ENCODE measurements around the gene NLRP9. TPM values are rescaled to one million over a fixed set of nuclear protein-coding genes. Genes with fewer than 3 reads are reported as not detected.

Gene NLRP9
- total and polyA plus RNA-seq, 2 of the 13 experiments (the other 11 are each of a cell fraction or from before 2014, with no cell fraction given), result not detected

GRCh38 chr19:55658846-55659459 lies 79.2 kb downstream of the NLRP9 start:
- H3K4me2 ChIP-seq (ENCODE audit: low read depth, low read length), result peak overlapping the region; percentile 23; the same call in 1 of the 2 replicates

More at GRCh38 chr19:55658846-55659459, 79.2 kb downstream of the NLRP9 start:
- no peak for FAIRE-seq
- Histone ChIP-seq H3K27ac (ENCODE audit: extremely low read length, insufficient read depth, low read length) (no peak overlapping the region), H3K79me2 (ENCODE audit: insufficient read depth, low read length) (peaks cover 69% of the 10 kb centered on the region), H3K4me1 (ENCODE audit: insufficient read depth, low read length) (peaks cover 24% of the 10 kb centered on the region), H4K20me1 (ENCODE audit: insufficient read depth, low read length) (peaks cover 49% of the 10 kb centered on the region), H3K4me3 (replicated peaks in 1 of 3; ENCODE audit: insufficient read depth in 1 of 3, low read depth in 2 of 3, low read length in 3 of 3) (no peak overlapping the region), H3K36me3 (replicated peaks in 1 of 2; ENCODE audit: control insufficient read depth in 1 of 2, insufficient read depth in 2 of 2, low read length in 2 of 2) (peaks cover 31 to 49% of the 10 kb centered on the region in 2 experiments), H3K9me3 (ENCODE audit: low read length) (no peaks in the 10 kb centered on the region), H3K27me3 (ENCODE audit: control insufficient read depth in 1 of 2, insufficient read depth in 2 of 2, low read length in 2 of 2) (no peaks in the 10 kb centered on the region; a peak in 1 of 5 replicates), H2AFZ (ENCODE audit: low read length) (no peak overlapping the region), H3K9ac (ENCODE audit: insufficient read depth, low read depth, low read length) (no peak overlapping the region)
- CTCF ChIA-PET (ENCODE audit: low intra/inter-chr PET ratio, low total read pairs), result no interaction called here
- no peak for ATAC-seq
- in situ Hi-C loops (cut with HindIII; ENCODE audit: extremely low pct_ligation_motif_present, low pct_unique_long_range_greater_than_20kb) (no loop called here), intact Hi-C loops (cut with micrococcal nuclease; ENCODE audit: unreplicated experiment) (no loop called here)
- DNase-seq (ENCODE audit: low spot score), result no peak
- TF ChIP-seq RBFOX2 (IDR thresholded peaks at IDR 0.05; ENCODE audit: low read depth, low read length), result peak; percentile 70
- TF ChIP-seq PAF1 (CRISPR knock-in tag; IDR thresholded peaks at IDR 0.05), result no peak
- peak; percentile 91 for TF ChIP-seq AGO2 (optimal IDR thresholded peaks at IDR 0.05; ENCODE audit: low read depth, low read length)
- no peak for TF ChIP-seq ARNT2 (CRISPR knock-in tag; IDR thresholded peaks at IDR 0.05; ENCODE audit: low read depth)
- no peak for TF ChIP-seq HDAC6 (IDR thresholded peaks at IDR 0.05; ENCODE audit: low read depth, low read length)
- TF ChIP-seq ZNF33A (CRISPR knock-in tag; IDR thresholded peaks at IDR 0.05; ENCODE audit: borderline replicate concordance), result no peak
- no peak for TF ChIP-seq IKZF4 (CRISPR knock-in tag; IDR thresholded peaks at IDR 0.05; ENCODE audit: borderline replicate concordance, low read depth, not compliant biosample characterization)
- no peak for TF ChIP-seq TIGD3 (CRISPR knock-in tag; IDR thresholded peaks at IDR 0.05; ENCODE audit: borderline replicate concordance)
- no TSS peak for BruUV-seq (replicated peaks)
- WGBS (ENCODE audit: low lambda C conversion rate), result 97% methylated on average over 27 of the region's 37 CpGs
- POLR2A ChIA-PET, result no interaction called here

Small RNAs within 50 kb of the gene (small RNA-seq; reads per million reads assigned to genes)
- 0 reads per million in 3 experiments for gene AC010525.2 (ENCODE audit: insufficient read depth in 2 of 3, insufficient read length in 3 of 3, low read depth in 2 of 3, low replicate concordance in 1 of 3)

Other genes with a start within 250 kb of the NLRP9 start
- not detected in 2 replicates for gene SSC5D, start 250.0 kb downstream of the NLRP9 start, total RNA-seq (2016; rRNA removed; fragmentation: Illumina TruSeq; extraction: Trizol)
- 0.03 TPM in 1 of 2 replicates, not detected in the other for gene SSC5D, start 250.0 kb downstream of the NLRP9 start, polyA plus RNA-seq (2011; rRNA removed)
- gene SBK2, start 201.3 kb downstream of the NLRP9 start, total RNA-seq (2016; rRNA removed; fragmentation: Illumina TruSeq; extraction: Trizol), result 0.24 and 0.45 TPM in 2 replicates
- gene SBK2, start 201.3 kb downstream of the NLRP9 start, polyA plus RNA-seq (2011; rRNA removed), result 0.14 TPM in 1 of 2 replicates, not detected in the other
- 0.46 and 0.66 TPM in 2 replicates for gene SBK3, start 192.9 kb downstream of the NLRP9 start, total RNA-seq (2016; rRNA removed; fragmentation: Illumina TruSeq; extraction: Trizol)
- gene SBK3, start 192.9 kb downstream of the NLRP9 start, polyA plus RNA-seq (2011; rRNA removed), result 0.77 and 1.5 TPM in 2 replicates
- gene ZNF579, start 157.6 kb downstream of the NLRP9 start, total RNA-seq (2016; rRNA removed; fragmentation: Illumina TruSeq; extraction: Trizol), result 1.7 and 2.9 TPM in 2 replicates
- gene ZNF579, start 157.6 kb downstream of the NLRP9 start, polyA plus RNA-seq (2011; rRNA removed), result 2.1 and 2.2 TPM in 2 replicates
- gene FIZ1, start 138.9 kb downstream of the NLRP9 start, total RNA-seq (2016; rRNA removed; fragmentation: Illumina TruSeq; extraction: Trizol), result 3.4 and 5.9 TPM in 2 replicates
- 3.6 and 4.1 TPM in 2 replicates for gene FIZ1, start 138.9 kb downstream of the NLRP9 start, polyA plus RNA-seq (2011; rRNA removed)
- gene ZNF524, start 138.1 kb downstream of the NLRP9 start, total RNA-seq (2016; rRNA removed; fragmentation: Illumina TruSeq; extraction: Trizol), result 1.6 and 4.6 TPM in 2 replicates
- 3.2 and 5.0 TPM in 2 replicates for gene ZNF524, start 138.1 kb downstream of the NLRP9 start, polyA plus RNA-seq (2011; rRNA removed)
- 0.93 and 1.0 TPM in 2 replicates for gene ZNF865, start 132.8 kb downstream of the NLRP9 start, total RNA-seq (2016; rRNA removed; fragmentation: Illumina TruSeq; extraction: Trizol)
- 1.0 and 1.5 TPM in 2 replicates for gene ZNF865, start 132.8 kb downstream of the NLRP9 start, polyA plus RNA-seq (2011; rRNA removed)
- gene ZNF784, start 113.8 kb downstream of the NLRP9 start, total RNA-seq (2016; rRNA removed; fragmentation: Illumina TruSeq; extraction: Trizol), result 4.0 and 4.2 TPM in 2 replicates
- gene ZNF784, start 113.8 kb downstream of the NLRP9 start, polyA plus RNA-seq (2011; rRNA removed), result 4.1 and 5.1 TPM in 2 replicates
- 3.0 and 4.4 TPM in 2 replicates for gene ZNF580, start 97.4 kb downstream of the NLRP9 start, total RNA-seq (2016; rRNA removed; fragmentation: Illumina TruSeq; extraction: Trizol)
- gene ZNF580, start 97.4 kb downstream of the NLRP9 start, polyA plus RNA-seq (2011; rRNA removed), result 6.0 and 7.0 TPM in 2 replicates
- gene ZNF581, start 94.8 kb downstream of the NLRP9 start, total RNA-seq (2016; rRNA removed; fragmentation: Illumina TruSeq; extraction: Trizol), result 18.4 and 19.6 TPM in 2 replicates
- gene ZNF581, start 94.8 kb downstream of the NLRP9 start, polyA plus RNA-seq (2011; rRNA removed), result 49.5 and 52.6 TPM in 2 replicates
- gene CCDC106, start 90.2 kb downstream of the NLRP9 start, total RNA-seq (2016; rRNA removed; fragmentation: Illumina TruSeq; extraction: Trizol), result 7.0 and 8.8 TPM in 2 replicates
- gene CCDC106, start 90.2 kb downstream of the NLRP9 start, polyA plus RNA-seq (2011; rRNA removed), result 4.7 and 6.2 TPM in 2 replicates
- gene U2AF2, start 83.4 kb downstream of the NLRP9 start, total RNA-seq (2016; rRNA removed; fragmentation: Illumina TruSeq; extraction: Trizol), result 124 and 127 TPM in 2 replicates
- gene U2AF2, start 83.4 kb downstream of the NLRP9 start, polyA plus RNA-seq (2011; rRNA removed), result 84.3 and 116 TPM in 2 replicates
- 28.9 and 32.6 TPM in 2 replicates for gene EPN1, start 63.2 kb downstream of the NLRP9 start, total RNA-seq (2016; rRNA removed; fragmentation: Illumina TruSeq; extraction: Trizol)
- 31.7 and 43.7 TPM in 2 replicates for gene EPN1, start 63.2 kb downstream of the NLRP9 start, polyA plus RNA-seq (2011; rRNA removed)
- gene RFPL4A, start 20.7 kb upstream of the NLRP9 start, total RNA-seq (2016; rRNA removed; fragmentation: Illumina TruSeq; extraction: Trizol), result not detected in 2 replicates
- 0.13 TPM in 1 of 2 replicates, not detected in the other for gene RFPL4A, start 20.7 kb upstream of the NLRP9 start, polyA plus RNA-seq (2011; rRNA removed)
- not detected in 2 replicates for gene RFPL4AL1, start 30.7 kb upstream of the NLRP9 start, total RNA-seq (2016; rRNA removed; fragmentation: Illumina TruSeq; extraction: Trizol)
- not detected in 2 replicates for gene RFPL4AL1, start 30.7 kb upstream of the NLRP9 start, polyA plus RNA-seq (2011; rRNA removed)
- 0.02 TPM in 1 of 2 replicates, not detected in the other for gene NLRP11, start 93.6 kb upstream of the NLRP9 start, total RNA-seq (2016; rRNA removed; fragmentation: Illumina TruSeq; extraction: Trizol)
- 0.01 TPM in 1 of 2 replicates, not detected in the other for gene NLRP11, start 93.6 kb upstream of the NLRP9 start, polyA plus RNA-seq (2011; rRNA removed)
- not detected in 2 replicates for gene NLRP4, start 98.1 kb upstream of the NLRP9 start, total RNA-seq (2016; rRNA removed; fragmentation: Illumina TruSeq; extraction: Trizol)
- gene NLRP4, start 98.1 kb upstream of the NLRP9 start, polyA plus RNA-seq (2011; rRNA removed), result not detected in 2 replicates
- not detected in 2 replicates for gene NLRP13, start 193.9 kb upstream of the NLRP9 start, total RNA-seq (2016; rRNA removed; fragmentation: Illumina TruSeq; extraction: Trizol)
- gene NLRP13, start 193.9 kb upstream of the NLRP9 start, polyA plus RNA-seq (2011; rRNA removed), result not detected in 2 replicates
- not detected in 2 replicates for gene NLRP8, start 209.4 kb upstream of the NLRP9 start, total RNA-seq (2016; rRNA removed; fragmentation: Illumina TruSeq; extraction: Trizol)
- gene NLRP8, start 209.4 kb upstream of the NLRP9 start, polyA plus RNA-seq (2011; rRNA removed), result not detected in 2 replicates
- gene NLRP5, start 248.4 kb upstream of the NLRP9 start, total RNA-seq (2016; rRNA removed; fragmentation: Illumina TruSeq; extraction: Trizol), result not detected in 2 replicates
- gene NLRP5, start 248.4 kb upstream of the NLRP9 start, polyA plus RNA-seq (2011; rRNA removed), result not detected in 2 replicates